GM19455 (cell line): ENCODE results near the gene PRLR.

Experiments used
- ATAC-seq: cut with Tn5 transposase; IDR thresholded peaks from one replicate; pipeline ENCODE4 v1.9.1; 2021; ENCODE audit not compliant: unreplicated experiment

Gene PRLR

DNA sequence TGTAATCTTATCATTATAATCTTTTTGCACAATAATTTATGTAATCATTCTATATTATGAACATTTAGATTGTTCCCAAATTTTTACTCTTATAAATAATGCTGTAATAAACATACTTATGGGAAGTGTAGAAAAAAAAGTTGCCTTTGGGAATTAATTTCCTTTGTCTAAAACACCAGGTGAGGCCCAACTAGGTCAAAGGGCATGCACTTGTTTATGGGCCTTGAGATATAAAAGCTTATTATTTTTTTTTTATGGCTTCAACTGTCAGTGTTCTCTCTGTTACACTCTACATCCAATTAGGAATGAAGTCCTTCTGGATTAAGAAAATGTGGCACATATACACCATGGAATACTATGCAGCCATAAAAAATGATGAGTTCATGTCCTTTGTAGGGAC lies 6.5 kb upstream of the PRLR start:
- no peak for ATAC-seq

DNA sequence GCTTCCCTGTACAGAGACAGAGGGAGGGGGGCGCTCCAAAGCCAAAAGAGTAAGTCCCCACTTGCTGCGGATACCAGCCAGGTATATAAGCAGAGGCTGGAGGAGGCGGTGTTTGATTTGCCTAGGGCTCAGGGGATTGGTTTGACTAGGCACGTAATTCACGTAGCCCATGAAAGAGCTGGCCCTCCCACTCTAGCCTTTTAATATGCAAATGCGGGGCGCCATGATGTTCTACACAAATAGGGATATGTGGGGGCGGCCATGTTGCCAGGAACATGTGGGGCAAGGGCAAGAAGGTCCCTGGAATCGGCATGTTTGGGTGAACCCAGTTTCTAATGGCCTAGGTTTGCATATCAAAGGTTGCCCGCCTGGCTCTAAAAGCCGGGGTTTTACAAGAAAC lies 3.3 kb upstream of the PRLR start:
- no peak for ATAC-seq

DNA sequence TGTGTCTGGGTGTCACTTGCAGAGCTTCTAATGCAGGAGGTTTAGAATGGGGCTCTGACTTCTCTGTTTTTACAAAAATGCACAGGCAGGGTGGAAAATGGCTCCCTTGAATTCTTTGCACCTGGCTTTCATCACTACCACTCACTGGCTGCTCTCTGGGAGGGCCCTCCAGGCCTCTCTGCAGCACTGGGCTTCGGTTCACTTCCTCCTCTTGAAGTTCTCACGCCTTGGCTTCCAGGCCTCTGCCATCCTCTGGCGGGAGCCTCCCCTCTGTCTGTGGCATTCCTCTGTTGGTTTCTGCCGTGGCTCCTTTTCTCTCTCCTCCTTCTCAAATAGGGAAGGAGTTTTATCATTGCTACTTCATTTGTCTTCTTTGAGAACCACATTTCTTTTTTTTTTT lies 2.8 kb upstream of the PRLR start:
- no peak for ATAC-seq

DNA sequence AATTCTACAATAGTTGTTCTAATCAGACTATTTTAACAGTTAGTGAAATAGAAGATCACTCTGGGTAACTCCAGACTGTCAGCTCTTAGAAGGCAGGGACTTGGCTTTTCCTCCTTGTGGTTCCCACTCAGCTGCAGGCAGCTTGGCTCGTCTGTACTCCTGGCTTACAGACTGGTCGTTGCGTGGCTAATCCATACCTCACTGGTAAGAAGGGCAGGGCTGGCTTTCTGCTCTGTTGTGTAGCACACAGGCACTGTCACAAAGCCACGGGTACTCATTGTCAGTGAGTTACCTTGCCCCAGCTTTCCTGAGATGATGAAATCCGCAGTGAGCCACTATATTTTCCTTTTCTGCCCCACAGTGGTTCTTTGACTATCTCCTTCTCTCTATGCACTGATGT lies 1.8 kb upstream of the PRLR start:
- no peak for ATAC-seq

DNA sequence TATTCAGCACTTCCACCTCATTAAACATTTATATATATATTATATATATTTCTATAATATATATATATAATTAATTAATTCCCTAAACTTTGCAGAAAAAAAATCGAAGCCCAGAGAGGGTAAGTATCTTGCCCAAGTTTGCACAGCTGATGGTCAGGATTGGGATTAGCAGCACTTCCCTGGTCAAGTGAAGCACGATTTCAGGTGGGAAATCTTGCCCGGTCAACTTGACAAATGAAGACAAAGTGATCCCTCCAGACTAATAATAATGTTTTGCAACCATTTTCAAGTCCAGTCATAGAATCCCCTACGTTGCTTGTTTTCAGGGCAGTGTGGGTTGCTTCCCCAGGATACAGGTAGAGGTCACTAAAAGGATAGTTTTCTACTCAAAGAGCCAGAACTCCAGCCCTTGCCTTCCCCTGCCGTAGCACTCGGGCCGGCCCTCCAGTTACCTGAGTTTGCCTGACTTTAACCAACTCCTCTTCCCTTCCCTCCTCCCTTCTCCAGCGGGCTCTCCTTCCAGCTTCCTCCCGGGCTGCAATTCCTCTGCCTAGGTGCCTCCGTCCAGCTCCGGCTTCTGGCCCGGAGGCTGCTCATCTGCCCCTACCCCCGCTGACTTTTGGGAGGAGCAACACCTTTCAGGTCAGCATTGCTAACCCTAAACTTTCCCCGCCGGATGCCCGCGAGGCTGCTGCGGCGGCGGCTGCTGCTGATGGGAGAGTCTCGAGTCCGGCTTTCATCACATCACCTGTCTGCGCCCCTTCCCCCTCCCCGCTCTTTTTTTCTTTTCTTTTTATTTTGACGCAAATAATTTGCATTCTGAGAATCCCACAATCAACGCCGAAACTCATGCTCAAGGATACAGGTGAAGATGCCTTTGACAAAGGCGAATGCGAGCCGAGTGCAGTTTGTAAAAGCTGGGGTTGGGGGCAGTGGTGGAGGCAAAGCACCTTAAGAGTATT lies 930 bp downstream of the PRLR start:
- no peak for ATAC-seq

DNA sequence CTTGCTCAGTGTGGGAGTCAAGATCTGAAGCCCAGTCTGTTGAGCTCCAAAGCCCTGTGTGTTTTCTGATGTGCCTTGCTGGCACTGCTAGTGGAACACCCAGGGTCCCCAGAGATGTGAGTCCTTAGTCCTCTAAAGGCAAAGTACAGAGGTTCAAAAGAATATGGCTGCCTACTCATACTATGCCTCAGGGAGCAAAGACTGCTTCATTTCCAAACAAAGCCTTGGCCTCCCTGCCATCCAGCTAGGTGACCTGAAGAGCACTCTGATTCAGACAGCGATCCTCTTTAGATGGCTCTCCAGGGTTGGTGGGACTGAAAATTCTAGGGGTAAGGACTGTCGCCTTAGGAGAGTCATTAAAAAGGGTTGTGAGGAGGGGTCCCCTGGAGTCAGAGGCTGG lies 2.0 kb downstream of the PRLR start:
- no peak for ATAC-seq

DNA sequence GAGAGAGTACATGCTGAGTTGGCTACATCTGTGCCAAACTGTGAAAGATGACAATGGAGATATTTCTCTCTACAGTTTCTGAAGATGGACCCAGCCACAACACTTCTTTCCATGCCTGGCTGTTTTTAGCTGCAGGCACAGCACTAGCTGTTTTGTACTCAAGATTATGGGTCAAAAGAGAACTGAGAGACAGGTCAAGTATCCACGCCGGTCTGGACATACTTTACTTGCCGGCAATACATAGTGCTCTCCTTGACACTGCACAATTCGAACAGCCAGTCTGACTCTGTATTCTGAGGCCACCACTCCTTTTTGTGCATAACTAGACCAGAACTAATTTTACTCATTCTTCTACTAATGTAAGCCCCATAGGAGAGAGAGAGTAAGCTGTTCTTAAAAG lies 2.6 kb downstream of the PRLR start:
- no peak for ATAC-seq

DNA sequence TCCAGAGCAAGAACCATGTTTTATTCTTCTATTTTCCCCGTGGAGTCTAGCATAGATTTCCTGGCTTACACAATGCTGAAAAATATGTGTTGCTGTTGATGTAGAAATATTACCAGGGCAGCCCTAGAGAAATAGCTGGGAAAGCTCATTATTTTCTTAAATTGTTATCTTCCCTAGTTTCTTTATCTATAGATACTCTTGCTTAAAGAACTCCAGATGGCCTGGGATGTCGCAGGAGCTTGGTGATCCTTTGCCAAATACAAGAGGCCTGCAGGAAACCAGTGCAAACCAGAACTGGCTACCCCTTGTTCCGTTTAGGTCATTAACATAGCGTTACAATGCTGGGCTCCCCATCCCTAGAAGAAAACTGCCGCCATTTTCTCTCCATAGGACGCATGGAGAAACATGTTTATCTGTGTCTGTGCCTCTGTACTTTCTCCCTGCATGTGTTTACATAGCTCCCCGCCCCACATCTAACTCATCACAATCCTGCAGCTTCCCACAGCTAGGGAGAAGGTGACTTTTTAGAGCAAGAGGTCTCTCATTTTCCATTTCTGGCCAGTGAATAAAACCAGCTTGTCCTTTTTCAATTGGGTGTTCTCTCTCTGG lies 6.4 kb downstream of the PRLR start:
- no peak for ATAC-seq

DNA sequence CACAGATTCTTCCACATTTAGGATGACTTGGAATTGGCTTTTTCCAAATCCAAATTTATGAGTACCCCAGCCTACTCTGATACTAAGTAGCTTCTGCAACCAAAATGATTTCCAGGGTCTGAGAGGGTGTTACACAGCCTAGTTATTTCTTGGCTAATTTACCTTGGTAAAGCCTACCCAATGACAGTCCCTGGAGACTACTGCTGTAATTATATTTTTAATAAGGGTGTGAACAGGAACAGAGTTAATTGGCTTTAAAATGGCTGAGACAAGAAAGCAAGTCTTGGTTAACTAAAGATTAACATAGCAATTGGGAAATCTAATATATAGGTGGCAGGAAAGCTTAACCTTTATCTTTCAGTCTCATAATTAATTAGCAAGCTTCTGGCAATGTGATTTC lies 9.3 kb downstream of the PRLR start:
- ATAC-seq, result no peak

DNA sequence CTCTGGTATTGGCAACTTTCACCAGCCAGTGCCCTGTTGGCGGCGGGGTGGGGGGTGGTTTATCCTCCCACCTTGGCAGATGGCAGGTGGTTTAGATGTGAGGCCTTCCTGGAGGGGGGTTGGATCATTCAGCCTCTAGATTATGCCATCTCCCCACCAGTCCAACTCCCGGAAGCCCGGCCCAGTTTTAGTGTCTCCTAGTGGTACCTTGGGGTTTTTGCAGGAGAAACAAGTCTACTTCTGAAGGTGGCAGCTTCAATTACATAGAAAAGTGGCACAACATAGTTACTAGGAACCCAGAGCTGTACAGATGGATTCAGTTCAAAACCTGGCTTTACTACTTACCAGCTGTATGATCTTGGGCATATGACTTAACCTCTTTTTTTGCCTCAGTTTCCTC lies 11.3 kb downstream of the PRLR start:
- ATAC-seq, result no peak

DNA sequence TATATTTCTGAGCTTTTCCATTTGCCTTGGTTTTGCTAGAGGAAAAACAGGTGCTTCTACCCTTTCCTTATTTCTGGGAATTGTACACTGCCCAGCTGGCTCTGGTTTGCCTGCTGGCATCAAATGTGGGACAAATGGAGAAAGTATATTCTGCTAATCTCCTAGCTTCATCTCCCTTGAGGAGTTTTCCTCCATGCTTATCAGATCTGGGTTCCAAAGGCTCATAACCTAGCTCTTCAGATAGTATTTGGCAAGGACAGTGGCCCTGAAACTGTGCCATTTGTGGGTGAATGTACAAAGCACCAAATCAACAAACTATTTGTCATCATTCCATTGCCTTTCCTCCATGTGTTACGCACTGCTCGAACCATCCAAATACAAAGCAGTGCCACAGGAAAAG lies 16.2 kb downstream of the PRLR start:
- ATAC-seq, result no peak

DNA sequence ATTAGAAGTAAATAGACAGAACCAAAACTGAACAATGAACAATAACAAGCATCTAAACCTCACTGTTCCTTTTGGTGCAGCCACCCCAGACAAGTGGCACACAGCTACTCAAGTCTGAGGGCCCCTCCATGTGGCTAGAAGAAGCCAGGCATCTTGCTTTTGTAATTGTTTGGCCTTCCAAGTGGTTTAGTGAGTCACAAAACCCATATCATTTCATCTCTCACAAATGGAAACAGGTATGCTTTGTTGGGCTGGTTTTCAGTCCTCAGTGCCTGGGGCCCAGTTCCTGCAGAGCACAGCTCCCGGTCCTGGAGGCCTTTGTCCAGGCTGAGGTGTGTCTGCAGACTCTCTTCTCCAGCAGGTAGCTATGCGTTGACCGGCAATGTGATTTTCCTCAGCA lies 16.7 kb downstream of the PRLR start:
- ATAC-seq, result no peak

DNA sequence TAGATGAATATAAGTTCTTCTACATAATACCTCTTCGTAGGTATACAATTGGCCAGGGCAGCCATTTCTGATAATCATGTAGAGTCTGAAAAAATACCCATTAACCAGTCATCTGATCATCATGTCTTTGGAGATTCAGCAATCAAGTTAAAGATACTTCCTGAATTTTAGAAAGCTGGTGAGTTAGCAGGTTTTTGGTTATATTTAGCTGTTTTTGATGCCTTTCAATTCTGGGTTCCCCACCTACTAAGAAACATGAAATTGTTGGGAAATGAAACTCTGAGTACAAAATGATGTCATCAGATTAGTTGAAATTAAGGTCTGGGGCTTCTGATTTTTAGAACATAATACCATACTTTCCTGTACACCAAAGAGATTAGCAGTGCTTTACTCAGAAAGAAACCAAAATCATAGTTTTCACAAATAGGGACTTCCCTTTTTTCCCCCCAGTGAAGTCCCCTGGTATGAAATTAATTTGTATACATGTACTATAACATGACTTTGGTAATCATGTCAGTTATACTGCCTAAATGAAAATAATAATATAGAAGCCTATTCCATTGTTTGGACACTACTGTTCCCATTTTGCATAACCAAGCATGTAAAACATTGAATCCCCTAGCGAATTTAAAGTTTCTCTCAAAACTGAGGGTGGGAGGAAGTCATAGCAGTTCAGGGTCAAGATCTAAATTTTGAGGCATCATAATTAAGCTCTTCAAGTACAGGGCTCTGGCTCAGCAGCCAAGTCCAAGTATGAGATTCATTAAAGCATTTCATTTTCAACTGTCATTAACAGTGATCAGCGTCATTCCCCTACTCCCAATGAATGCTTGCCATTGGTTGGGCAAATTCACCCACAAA lies 17.9 kb downstream of the PRLR start:
- peak; percentile 84 for ATAC-seq

DNA sequence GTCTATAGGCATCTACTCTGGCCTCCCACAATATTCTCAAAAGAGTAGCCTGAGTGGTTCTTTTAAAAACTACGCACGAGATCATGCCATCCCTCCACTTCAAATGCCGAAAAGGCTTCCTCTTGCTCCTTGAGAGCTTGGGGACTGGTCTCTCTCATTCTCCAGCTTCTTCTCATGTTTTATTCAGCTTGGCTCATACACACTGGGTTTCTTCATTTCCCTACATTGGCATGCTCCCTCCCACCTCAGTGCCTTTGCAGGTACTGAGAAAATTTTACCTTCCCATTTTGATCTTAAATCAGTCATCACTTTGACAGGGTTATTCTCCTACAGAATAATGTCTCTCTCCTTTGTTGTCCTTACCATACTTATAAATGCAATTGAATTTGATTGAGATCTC lies 20.4 kb downstream of the PRLR start:
- no peak for ATAC-seq

DNA sequence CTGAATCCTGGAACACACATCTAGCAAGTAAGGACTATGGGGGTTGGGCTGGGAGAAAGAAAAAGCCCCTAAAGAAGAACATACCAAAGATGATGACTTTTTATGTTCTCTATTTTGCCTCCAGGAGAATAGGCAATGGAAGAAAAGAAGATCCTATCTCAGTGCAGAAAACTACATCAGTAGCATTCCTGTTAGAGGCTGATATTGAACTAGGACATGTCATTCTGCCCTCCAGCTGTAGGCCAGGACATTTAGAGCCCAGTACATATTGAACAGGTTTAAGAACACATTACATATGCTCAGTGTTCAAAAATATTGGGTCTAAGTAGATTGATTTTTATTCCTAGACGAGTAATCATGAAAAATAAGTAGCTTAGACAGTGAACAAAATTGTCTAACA lies 24.7 kb downstream of the PRLR start:
- ATAC-seq, result no peak

DNA sequence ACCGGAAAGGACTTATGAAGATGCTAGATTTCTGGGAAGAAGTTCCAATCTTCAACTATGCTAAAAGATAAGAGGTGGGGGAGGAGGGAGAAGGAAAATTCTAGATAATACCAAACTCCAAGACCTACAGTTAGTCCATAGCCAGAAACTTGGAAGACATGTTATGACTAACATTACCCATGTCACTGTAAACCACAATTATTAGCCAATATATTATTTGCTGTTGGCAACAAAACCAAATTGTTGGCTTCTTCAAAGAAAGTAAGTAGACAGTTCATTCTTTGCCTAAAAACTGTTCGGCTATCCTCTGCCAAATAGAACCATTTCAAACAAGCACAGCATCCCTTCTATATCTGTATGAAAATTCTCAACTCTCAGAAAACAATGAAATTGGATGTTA lies 25.1 kb downstream of the PRLR start:
- no peak for ATAC-seq

DNA sequence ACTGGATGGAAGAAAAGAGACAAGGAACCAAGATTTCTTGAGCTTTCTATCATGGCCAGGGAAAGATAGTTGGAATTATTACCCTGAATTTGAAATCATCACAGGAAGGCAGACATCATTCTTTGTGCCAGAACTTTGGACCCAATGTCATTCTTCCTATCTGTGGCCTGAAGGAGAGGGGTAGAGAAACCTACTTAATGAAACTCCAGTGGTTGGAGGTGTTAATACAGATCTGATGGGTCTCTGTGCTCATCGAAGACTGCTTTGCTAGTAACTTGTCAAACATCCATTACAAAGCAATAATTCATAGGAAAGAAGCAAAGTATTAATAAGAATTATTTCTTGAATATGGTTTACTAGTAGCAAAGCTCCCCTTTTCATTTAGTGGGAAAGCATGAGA lies 26.9 kb downstream of the PRLR start:
- no peak for ATAC-seq

DNA sequence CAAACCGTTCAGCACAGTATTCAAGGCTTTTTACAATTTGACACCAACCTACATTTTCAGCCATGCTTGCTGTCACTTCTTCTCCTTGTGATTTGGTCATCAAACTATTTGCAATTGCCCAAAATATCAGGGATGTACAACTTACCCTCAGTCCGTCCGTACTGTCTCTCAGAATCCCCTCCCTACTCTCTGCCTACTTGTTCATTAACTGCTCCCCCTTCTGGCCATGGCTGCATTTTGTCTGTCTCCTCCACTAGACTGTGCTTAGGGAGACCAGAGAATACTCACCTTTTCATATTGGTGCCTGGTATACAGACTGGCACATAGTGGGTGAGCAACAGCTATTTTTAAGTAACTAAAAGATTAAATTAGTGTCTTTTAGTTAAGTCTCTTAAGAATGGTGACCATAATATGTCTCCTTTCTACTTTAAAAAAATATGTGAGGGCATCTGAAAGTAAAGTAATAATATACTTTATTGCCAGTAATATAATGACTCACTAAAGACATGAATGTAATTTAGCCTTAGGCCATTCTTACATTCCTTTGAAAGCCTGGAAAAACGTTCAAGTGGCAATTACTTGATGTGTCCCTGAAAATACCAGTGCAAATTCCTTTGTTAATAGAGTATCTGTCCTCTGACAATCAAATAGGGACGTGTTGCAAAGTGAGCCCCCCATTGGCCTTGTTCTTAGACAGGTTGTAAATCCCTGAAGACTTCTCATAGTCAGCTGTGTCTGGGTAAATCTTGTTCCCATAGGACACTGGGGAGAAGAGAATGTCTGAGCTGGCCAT lies 27.8 kb downstream of the PRLR start:
- no peak for ATAC-seq

DNA sequence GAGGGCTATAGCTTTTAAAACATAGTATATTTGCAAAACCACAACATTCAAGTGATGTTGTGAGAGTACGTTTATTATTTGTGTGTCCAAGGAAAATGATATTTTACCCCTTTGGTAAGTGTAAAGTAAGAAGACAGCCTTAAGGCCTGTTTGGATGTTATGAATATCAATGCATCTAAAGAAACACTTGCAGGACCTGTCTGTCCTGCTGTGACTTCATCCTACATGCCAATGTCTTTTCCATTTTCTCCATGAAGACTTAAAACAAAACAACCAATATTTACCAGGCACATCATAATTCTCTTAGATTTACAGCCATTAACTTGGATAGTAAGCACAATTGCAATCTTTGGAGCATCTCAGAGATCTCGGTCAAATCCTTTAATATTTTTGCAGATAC lies 29.0 kb downstream of the PRLR start:
- ATAC-seq, result no peak

DNA sequence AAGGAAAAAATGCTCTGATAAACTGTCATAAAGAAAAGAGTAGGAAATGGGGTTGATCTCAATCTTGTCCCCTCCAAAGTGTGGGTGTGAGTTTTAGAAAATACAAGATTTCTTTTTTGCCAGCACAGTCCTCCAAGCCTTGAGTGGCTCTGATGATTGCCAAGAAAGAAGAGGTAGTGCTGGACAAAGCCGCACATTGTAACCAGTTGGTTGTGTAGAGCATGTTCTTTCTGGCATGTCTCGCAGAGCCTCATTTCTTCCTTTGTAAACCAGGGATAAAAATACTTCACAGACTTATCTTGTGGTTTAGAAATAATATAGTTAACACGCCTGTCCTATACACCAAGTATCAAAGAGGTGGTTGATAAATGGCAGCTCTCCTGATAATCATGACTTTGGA lies 30.4 kb downstream of the PRLR start:
- ATAC-seq, result no peak

DNA sequence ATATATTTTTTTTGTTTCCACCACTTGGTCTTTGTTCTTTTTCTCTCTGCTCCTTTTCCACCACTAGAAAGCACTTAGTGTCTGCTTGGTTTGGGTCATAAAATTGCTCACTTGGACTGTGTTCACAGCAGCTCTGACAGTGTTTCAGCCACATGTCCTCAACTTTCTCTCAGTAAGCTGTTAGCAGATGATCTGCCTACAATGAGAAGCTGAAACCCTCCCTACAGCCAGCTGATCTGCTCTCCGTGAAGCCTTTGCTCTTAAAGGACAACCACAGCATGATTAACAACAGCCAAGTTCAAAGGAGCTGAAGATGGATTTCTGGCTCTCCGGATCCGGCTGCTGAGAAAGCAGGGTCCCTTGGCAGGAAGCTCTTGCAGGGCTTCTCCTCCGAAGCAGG lies 31.6 kb downstream of the PRLR start:
- ATAC-seq, result no peak
